Hematopoietic multipotent progenitor cell treated with erythropoietin and hydrocortisone succinate and interleukin-3 and kit ligand, for 8 days (in vitro differentiated cells): ENCODE data around the gene SCYGR7.

Experiments used
- DNase-seq: peaks from one replicate; pipeline ENCODE4 v3.0.0-alpha.2; 2015

SCYGR7 gene

DNA sequence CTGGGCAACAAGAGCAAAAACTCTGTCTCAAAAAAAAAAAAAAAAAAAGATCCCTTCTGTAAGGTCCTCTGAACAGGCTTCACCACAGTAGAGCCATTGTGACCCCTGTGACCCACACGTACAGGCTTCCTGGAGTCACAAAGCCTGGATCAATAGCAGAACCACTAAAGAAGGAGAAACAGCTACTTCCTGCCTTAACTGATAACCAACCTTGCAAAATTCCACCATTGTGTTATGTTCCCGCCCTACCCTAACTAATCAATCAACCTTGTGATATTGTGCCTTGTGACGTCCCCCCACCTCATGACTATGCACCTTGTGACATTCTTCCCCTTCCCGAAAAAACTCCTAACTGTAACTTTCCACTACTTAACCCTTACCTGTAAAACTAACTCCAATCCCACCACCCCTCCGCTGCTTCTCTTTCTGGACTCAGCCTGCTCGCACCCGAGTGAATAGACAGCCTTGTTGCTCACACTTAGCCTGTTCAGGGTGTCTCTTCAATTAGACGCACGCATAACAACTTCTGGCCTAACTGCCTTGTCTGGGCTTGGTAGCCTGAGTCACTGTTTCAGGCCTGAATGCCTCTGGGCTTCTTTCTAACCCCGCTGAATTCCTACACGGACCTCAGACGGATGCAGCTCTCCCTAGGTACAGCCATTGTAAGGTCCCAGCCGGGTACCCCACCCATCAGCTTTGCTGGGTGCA, 31.4 kb downstream of the SCYGR7 start:
- DNase-seq: no peak

DNA sequence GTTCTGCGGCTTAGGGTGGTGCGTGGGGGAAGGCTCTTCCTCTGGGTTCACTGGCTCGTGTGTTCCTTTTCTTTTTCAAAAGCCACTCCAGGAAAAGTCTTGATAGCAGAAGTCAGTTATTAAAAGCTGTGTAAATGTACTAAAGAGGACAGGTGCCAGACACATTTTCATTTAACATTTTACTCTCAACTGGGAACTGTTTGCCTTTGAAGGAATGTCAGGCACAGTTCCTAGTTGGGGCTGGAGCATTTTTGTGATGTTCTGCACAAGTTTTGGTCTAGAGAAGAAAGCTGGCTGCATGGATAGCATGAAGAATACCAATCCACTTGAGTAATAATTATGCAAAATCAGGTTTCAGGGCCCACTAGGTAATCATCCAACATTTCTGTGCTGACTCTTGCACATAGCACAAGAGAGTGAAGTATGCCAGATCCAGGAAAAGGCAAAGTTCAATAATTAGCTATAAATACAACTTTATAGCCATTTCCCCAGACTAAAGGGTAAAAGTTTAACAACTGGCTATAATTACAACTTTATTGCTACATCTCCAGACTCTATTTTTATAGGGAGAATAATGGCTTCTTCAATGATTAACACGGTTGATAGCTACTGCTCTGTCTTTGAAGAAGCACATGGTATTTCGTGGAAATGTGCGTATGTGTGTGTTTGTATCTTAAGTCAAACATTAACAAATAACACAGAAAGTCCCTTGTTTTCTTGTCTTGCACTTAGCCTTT, 33.8 kb downstream of the SCYGR7 start:
- no peak for DNase-seq

DNA sequence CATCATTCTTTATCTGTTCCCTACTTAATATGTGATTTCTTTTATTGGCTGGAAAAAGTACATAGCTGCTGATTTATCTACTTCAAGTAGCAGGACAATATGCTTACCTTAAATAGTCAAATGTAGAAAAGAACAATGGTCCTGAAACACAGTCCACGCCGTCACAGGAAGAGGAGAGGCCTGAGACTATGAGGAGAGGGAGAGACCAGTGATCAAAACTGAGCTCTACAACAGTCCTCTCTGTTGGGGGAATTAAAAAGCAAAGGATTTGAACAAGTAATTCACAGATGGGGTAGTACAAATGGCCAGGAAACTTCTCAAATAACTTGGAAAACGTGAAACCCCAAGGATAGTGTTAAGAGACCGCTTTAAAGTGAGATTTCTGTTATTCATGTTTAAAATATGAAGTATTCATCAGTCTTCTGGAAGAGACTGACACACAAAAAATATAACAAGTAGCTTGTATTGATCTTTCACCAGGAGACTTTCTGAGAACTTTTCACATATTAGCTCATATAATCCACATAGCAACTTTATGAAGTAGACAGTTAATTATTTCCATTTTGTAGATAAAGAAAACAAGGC, 37.7 kb downstream of the SCYGR7 start:
- DNase-seq: no peak

DNA sequence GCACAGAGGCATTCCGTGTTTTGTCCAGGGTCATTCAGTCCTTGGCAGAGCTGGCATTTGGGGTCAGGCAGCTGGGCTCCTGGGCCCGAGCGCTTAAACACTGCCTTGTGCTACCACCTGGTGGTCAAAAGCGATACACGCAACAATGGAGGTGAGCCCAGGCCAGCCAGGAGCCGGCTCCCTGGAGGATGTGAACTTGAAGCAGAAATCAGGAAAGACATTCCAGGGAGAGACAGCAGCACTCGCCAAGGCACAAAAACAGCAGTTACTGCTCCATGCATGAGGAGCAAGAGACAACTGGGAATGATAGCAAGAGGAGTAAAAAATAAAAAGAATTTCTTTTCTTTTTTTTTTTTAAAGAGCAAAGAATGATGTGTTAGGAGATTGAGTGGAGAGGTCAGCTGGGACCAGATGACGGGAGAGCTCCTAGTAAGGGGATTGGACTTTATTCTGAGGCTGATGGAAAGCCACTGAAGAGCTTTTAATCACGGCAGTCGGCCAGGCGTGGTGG, 38.3 kb downstream of the SCYGR7 start:
- DNase-seq: peak; percentile 59

DNA sequence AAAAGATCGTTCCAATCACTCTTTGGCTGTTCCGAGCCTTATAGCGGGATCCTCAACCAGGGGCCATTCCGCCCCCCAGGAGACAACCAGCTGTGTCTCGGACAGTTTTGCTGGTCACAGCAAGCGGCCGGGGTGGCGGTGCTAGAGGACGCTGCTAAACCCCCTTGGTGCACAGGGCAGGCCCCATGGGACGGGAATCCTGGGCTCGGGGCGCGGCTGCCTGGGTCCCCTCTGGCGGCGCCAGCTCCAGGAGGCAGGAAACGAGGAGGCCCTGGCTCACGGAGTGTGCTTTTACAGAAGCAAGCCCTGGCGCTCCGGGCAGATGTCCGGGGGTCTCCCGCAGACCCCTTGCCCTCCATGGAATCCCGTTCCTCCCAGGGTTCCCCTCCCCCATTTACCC, 39.7 kb downstream of the SCYGR7 start:
- DNase-seq: no peak

DNA sequence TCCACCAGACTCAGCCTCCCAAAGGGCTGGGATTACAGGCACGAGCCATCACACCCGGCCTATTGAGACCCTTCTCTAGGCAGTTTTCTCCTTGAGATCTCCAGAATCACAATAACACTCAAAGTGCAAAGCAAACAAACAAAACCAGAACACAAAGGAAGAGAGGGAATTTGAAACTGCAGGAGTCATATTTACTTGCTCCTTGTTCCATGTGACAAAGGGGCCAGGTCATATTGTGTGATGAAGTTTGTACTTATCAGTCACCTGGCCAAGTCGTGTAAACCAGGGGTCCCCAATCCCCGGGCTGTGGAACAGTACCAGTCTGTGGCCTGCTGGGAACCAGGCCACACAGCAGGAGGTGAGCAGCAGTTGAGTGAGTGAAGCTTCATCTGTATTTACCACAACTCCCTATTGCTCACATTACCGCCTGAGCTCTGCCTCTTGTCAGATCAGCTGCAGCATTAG, 44.1 kb downstream of the SCYGR7 start:
- DNase-seq: no peak

DNA sequence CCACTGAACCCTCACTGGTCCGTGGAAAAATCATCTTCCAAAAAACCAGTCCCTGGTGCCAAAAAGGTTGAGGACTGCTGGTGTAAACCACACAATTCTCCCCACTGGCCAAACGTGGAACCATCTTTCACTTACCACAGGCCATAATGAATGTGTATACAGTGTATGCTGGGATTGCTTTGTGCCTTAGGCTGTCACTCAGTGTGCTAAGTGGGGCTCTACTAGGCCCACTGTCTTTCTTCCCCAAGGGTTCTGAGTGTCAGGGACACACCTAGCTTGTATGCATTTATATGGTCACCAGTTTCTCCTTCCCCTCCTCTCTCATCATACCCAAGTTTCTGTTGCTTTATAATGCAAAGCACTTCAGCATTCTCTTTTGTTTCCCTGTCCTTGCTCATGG, 44.8 kb downstream of the SCYGR7 start:
- no peak for DNase-seq

DNA sequence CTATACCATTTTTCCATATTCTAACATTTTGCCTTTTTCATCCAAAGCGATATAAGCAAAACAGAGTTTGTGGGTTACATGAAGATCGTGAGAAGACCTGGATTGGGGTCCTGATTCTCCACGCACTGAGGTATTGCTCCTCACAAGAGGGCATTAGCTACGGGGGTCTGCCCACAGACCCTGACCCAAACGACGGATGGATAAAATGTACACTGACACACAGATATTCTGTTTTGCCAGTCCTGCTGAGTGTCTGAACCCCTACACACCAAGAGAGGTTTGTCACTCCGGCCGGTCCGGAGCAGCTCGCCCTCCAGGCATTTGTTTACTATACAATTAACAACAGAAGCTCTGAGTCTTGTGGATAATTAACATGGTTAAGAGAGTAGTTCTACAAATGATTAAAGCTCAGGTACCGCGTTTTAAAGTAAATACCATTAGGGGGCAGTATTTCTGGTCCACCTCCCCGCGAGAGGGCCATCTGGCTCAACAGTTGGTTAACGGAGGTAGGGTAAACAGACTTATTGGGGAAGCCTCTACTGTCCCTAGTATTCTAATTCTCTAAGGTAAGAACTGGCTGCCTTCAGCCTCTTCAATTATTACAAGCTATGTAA, 46.0 kb downstream of the SCYGR7 start:
- no peak for DNase-seq

DNA sequence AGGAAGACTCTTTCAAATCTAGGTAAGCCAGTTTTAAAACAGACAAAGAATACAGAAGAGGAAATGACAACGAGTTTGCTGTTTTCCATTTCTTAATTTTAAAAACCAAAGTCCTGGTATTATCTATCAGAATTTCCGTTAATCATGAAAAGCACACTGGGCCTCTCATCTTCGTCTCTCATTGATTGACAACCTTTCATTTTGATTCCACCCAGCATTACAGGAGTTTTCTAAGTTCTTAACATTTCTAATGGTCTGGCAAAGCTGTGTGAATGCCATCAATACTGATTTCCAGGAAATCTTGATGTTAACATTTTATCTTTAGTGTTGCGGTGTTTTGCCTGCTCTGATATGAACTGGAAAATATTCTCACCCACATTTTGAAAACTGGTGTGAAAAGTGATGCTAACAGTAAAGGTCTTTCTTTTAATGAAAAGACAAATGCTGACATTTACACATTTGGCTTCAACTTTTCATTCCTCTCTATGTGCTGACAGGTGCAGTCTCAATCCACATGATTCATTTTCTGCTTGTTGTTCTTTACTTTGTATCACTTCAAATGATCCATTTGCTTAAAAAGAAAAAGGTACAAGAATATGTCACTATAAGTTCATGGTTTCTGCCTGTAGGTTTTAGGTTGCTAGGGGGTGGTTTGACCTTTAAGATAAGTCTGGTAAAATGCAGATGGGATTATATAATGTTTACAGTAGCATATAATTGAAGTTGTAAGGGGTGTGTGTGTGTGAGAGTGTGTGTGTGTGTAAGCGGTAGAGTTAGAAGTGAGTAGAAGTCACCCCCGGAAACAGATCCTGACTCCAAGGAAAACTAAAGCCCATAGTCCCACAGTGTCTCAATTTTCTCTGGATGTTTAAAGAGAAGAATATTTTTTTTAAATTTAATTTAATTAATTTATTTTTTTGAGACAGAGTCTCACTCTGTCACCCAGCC, 47.0 kb downstream of the SCYGR7 start:
- no peak for DNase-seq
